Activated CD4-positive, alpha-beta memory T cell treated with anti-CD3 and anti-CD28 coated beads, Interleukin-2, amount 10 ng/mL, durations not matched to agents 7 days and 5 days (primary cell): Measurements from ENCODE around the gene TOM1. TPM values are rescaled to one million over a fixed set of nuclear protein-coding genes. Genes with fewer than 3 reads are reported as not detected.
A peak's percentile ranks its signal among the peaks of the same experiment; 100 is the strongest.

Experiments
- CTCF ChIA-PET: fragments of 350-600 bp; sonication (Branson Sonifier 250); formaldehyde crosslinking; loops from one replicate; lab custom pipeline; 2021; ENCODE audit warnings: antibody characterized with exemption, inconsistent platforms; lab: Charles Lee
- POLR2A ChIA-PET: fragments of 350-600 bp; sonication (Branson Sonifier 250); formaldehyde crosslinking; loops from one replicate; lab custom pipeline; 2021; ENCODE audit warnings: antibody characterized with exemption; lab: Charles Lee
- DNase-seq: peaks from one replicate; pipeline ENCODE4 v3.0.0-alpha.2; 2020
- H3K27ac Mint-ChIP-seq: one replicate; pipeline ENCODE4 v1.8.0; 2021; ENCODE audit warnings: mild to moderate bottlenecking, mixed read lengths
- H3K27me3 Mint-ChIP-seq: one replicate; pipeline ENCODE4 v1.8.0; 2021; ENCODE audit warnings: mixed read lengths
- H3K36me3 Mint-ChIP-seq: one replicate; pipeline ENCODE4 v1.8.0; 2021; ENCODE audit warnings: low read depth, mixed read lengths
- H3K4me1 Mint-ChIP-seq: one replicate; pipeline ENCODE4 v1.8.0; 2021; ENCODE audit warnings: mixed read lengths
- H3K4me3 Mint-ChIP-seq: one replicate; pipeline ENCODE4 v1.8.0; 2021; ENCODE audit warnings: mild to moderate bottlenecking, mixed read lengths
- H3K9me3 Mint-ChIP-seq: one replicate; pipeline ENCODE4 v1.8.0; 2021; ENCODE audit warnings: mixed read lengths
- total RNA-seq, 2 experiments: library from RNA; stranded (reverse); gene quantifications; one replicate each; pipeline ENCODE4 v1.2.3, GENCODE V29; 2021

The TOM1 gene
- total RNA-seq, 2 experiments from 2014 or later, result 37.3 to 41.4 TPM

GRCh38 chr22:35345808-35346505 lies 46.3 kb downstream of the TOM1 start:
- CTCF ChIA-PET, result no interaction called here
- peaks cover 2% of the 10 kb centered on the region for H3K36me3 Mint-ChIP-seq
- H3K4me1 Mint-ChIP-seq, result peaks cover 9% of the 10 kb centered on the region
- H3K27ac Mint-ChIP-seq, result no peak overlapping the region
- no peak overlapping the region for H3K4me3 Mint-ChIP-seq
- H3K27me3 Mint-ChIP-seq, result no peaks in the 10 kb centered on the region
- POLR2A ChIA-PET, result interaction anchor here (1.3 kb wide), 1 partner anchor 303 kb away, joined by 3 read pairs; the partner anchor contains the start of gene APOL6
- H3K9me3 Mint-ChIP-seq, result no peaks in the 10 kb centered on the region
- no peak for DNase-seq

GRCh38 chr22:35346596-35347220 lies 47.0 kb downstream of the TOM1 start:
- peaks cover 16% of the 10 kb centered on the region for H3K4me1 Mint-ChIP-seq
- H3K27ac Mint-ChIP-seq, result no peak overlapping the region
- ChIA-PET CTCF (no interaction called here), POLR2A (interaction anchor here (1.3 kb wide), 1 partner anchor 302 kb away, joined by 3 read pairs; the partner anchor contains the start of gene APOL6)
- no peaks in the 10 kb centered on the region for H3K9me3 Mint-ChIP-seq
- DNase-seq, result no peak
- H3K4me3 Mint-ChIP-seq, result no peak overlapping the region
- H3K36me3 Mint-ChIP-seq, result no peaks in the 10 kb centered on the region
- peaks cover 5% of the 10 kb centered on the region for H3K27me3 Mint-ChIP-seq

GRCh38 chr22:35347462-35347861 lies 47.8 kb downstream of the TOM1 start:
- H3K36me3 Mint-ChIP-seq, result no peaks in the 10 kb centered on the region
- CTCF ChIA-PET, result interaction anchor here (1.3 to 1.9 kb wide), 3 partner anchors 12 to 718 kb away, joined by 3 to 6 read pairs (median 3); no protein-coding TSS in a partner anchor

GRCh38 chr22:35348026-35348590 lies 48.4 kb downstream of the TOM1 start:
- peaks cover 5% of the 10 kb centered on the region for H3K27me3 Mint-ChIP-seq

More at GRCh38 chr22:35347462-35347861, 47.8 kb downstream of the TOM1 start:
- peaks cover 22% of the 10 kb centered on the region for H3K4me1 Mint-ChIP-seq
- peaks cover 5% of the 10 kb centered on the region for H3K27me3 Mint-ChIP-seq
- no peak for DNase-seq
- no peak overlapping the region for H3K27ac Mint-ChIP-seq
- no peaks in the 10 kb centered on the region for H3K9me3 Mint-ChIP-seq
- H3K4me3 Mint-ChIP-seq, result no peak overlapping the region
- POLR2A ChIA-PET, result no interaction called here

GRCh38 chr22:35348703-35349102 lies 49.0 kb downstream of the TOM1 start:
- H3K9me3 Mint-ChIP-seq, result no peaks in the 10 kb centered on the region
- POLR2A ChIA-PET, result no interaction called here
- peaks cover 28% of the 10 kb centered on the region for H3K4me1 Mint-ChIP-seq
- no peak overlapping the region for H3K27ac Mint-ChIP-seq
- no peak overlapping the region for H3K4me3 Mint-ChIP-seq
- DNase-seq, result no peak
- no peaks in the 10 kb centered on the region for H3K36me3 Mint-ChIP-seq
- CTCF ChIA-PET, result interaction anchor here (0.8 to 1.9 kb wide), 4 partner anchors 10 to 717 kb away, joined by 3 to 6 read pairs (median 3); no protein-coding TSS in a partner anchor
- H3K27me3 Mint-ChIP-seq, result peaks cover 5% of the 10 kb centered on the region

More at GRCh38 chr22:35348026-35348590, 48.4 kb downstream of the TOM1 start:
- Mint-ChIP-seq H3K4me3 (no peak overlapping the region), H3K27ac (no peak overlapping the region), H3K36me3 (no peaks in the 10 kb centered on the region), H3K9me3 (no peaks in the 10 kb centered on the region), H3K4me1 (peaks cover 27% of the 10 kb centered on the region)
- POLR2A ChIA-PET, result no interaction called here
- DNase-seq, result no peak
- CTCF ChIA-PET, result interaction anchor here (0.8 to 1.9 kb wide), 4 partner anchors 11 to 718 kb away, joined by 3 to 6 read pairs (median 3); no protein-coding TSS in a partner anchor

GRCh38 chr22:35349368-35349703 lies 49.6 kb downstream of the TOM1 start:
- Mint-ChIP-seq H3K4me1 (peaks cover 28% of the 10 kb centered on the region), H3K27me3 (peaks cover 5% of the 10 kb centered on the region), H3K9me3 (no peaks in the 10 kb centered on the region), H3K36me3 (no peaks in the 10 kb centered on the region), H3K4me3 (no peak overlapping the region), H3K27ac (no peak overlapping the region)
- CTCF ChIA-PET, result interaction anchor here (1.9 to 3.9 kb wide), 4 partner anchors 19 to 717 kb away, joined by 6 to 42 read pairs (median 12); no protein-coding TSS in a partner anchor
- POLR2A ChIA-PET, result no interaction called here
- DNase-seq, result no peak

- peaks cover 27% of the 10 kb centered on the region for H3K4me1 Mint-ChIP-seq
- ChIA-PET CTCF (interaction anchor here (1.0 to 3.9 kb wide), 7 partner anchors 20 to 774 kb away, joined by 3 to 42 read pairs (median 10); no protein-coding TSS in a partner anchor), POLR2A (interaction anchor here (1.1 to 1.5 kb wide), 2 partner anchors 14 to 17 kb away, joined by 3 read pairs; no protein-coding TSS in a partner anchor)
- peaks cover 5% of the 10 kb centered on the region for H3K27me3 Mint-ChIP-seq
- no peaks in the 10 kb centered on the region for H3K9me3 Mint-ChIP-seq
- no peak for DNase-seq
- H3K36me3 Mint-ChIP-seq, result no peaks in the 10 kb centered on the region
- no peak overlapping the region for H3K4me3 Mint-ChIP-seq
- no peak overlapping the region for H3K27ac Mint-ChIP-seq
Measured at GRCh38 chr22:35349704-35350538, 50.2 kb downstream of the TOM1 start.

- Mint-ChIP-seq H3K9me3 (no peaks in the 10 kb centered on the region), H3K4me3 (peak overlapping the region; percentile 74), H3K36me3 (no peaks in the 10 kb centered on the region), H3K4me1 (peaks cover 24% of the 10 kb centered on the region), H3K27me3 (peaks cover 5% of the 10 kb centered on the region), H3K27ac (no peak overlapping the region)
- DNase-seq, result peak; percentile 91
- ChIA-PET POLR2A (interaction anchor here (0.6 to 1.5 kb wide), 11 partner anchors 15 to 298 kb away, joined by 3 to 5 read pairs (median 3); partner anchors contain the start of genes MCM5 and TOM1), CTCF (interaction anchor here (0.5 to 3.9 kb wide), 32 partner anchors 10 to 773 kb away, joined by 3 to 42 read pairs (median 3); partner anchors contain the start of genes APOL6 and TOM1)
Measured at GRCh38 chr22:35350539-35351503, 51.1 kb downstream of the TOM1 start.

GRCh38 chr22:35352214-35353111 lies 52.8 kb downstream of the TOM1 start:
- H3K27ac Mint-ChIP-seq, result peak overlapping the region; percentile 76
- peak; percentile 66 for DNase-seq
- no peaks in the 10 kb centered on the region for H3K36me3 Mint-ChIP-seq
- ChIA-PET CTCF (interaction anchor here (0.7 to 3.9 kb wide), 4 partner anchors 33 to 771 kb away, joined by 3 to 42 read pairs (median 3); no protein-coding TSS in a partner anchor), POLR2A (interaction anchor here (0.8 to 1.2 kb wide), 3 partner anchors 51 to 95 kb away, joined by 3 to 4 read pairs (median 3); partner anchors contain the start of genes HMGXB4 and TOM1)
- H3K4me3 Mint-ChIP-seq, result no peak overlapping the region
- peaks cover 24% of the 10 kb centered on the region for H3K4me1 Mint-ChIP-seq
- no peaks in the 10 kb centered on the region for H3K9me3 Mint-ChIP-seq
- H3K27me3 Mint-ChIP-seq, result peaks cover 10% of the 10 kb centered on the region

- H3K9me3 Mint-ChIP-seq, result no peaks in the 10 kb centered on the region
- CTCF ChIA-PET, result interaction anchor here (0.9 to 3.9 kb wide), 2 partner anchors 230 to 771 kb away, joined by 3 to 42 read pairs; no protein-coding TSS in a partner anchor
- no peak overlapping the region for H3K4me3 Mint-ChIP-seq
- H3K27ac Mint-ChIP-seq, result no peak overlapping the region
- DNase-seq, result no peak
- peaks cover 26% of the 10 kb centered on the region for H3K4me1 Mint-ChIP-seq
- H3K27me3 Mint-ChIP-seq, result peaks cover 13% of the 10 kb centered on the region
- POLR2A ChIA-PET, result interaction anchor here (0.9 to 1.2 kb wide), 2 partner anchors 54 to 96 kb away, joined by 3 to 4 read pairs; partner anchors contain the start of genes HMGXB4 and TOM1
- H3K36me3 Mint-ChIP-seq, result no peaks in the 10 kb centered on the region
Measured at GRCh38 chr22:35353318-35353717, 53.6 kb downstream of the TOM1 start.
